D721Med (cell line): ENCODE data around the gene MEGF6.

ENCODE experiments used
- DNase-seq: peaks from one replicate; pipeline ENCODE4 v3.0.0; 2011; ENCODE audit warnings: low spot score; ENCODE audit not compliant: insufficient read length
- FAIRE-seq: peaks from 2 replicates; lab custom pipeline; 2011; peaks lifted over from hg19 to GRCh38; lab: Jason Lieb, UNC
- CTCF ChIP-seq: IDR thresholded peaks from 2 replicates; pipeline ENCODE4 v1.5.1; 2012; ENCODE audit warnings: mild to moderate bottlenecking, control low read depth; ENCODE audit not compliant: insufficient read depth; ENCODE audit errors: missing control alignments

MEGF6 gene

GRCh38 chr1:3543076-3544039 lies 68.0 kb downstream of the MEGF6 start:
- FAIRE-seq (no peak), DNase-seq (no peak)
- TF ChIP-seq CTCF: no peak

- DNase-seq (no peak), FAIRE-seq (no peak)
- no peak for TF ChIP-seq CTCF
These were observed 68.6 kb downstream of the MEGF6 start for GRCh38 chr1:3542676-3543075.

GRCh38 chr1:3541936-3542335 lies 69.4 kb downstream of the MEGF6 start:
- TF ChIP-seq CTCF: no peak
- no peak for FAIRE-seq

GRCh38 chr1:3541465-3541864 lies 69.8 kb downstream of the MEGF6 start:
- DNase-seq (no peak), FAIRE-seq (no peak)
- TF ChIP-seq CTCF: no peak

More at GRCh38 chr1:3541936-3542335, 69.4 kb downstream of the MEGF6 start:
- no peak for DNase-seq

- no peak for FAIRE-seq
- TF ChIP-seq CTCF: no peak
These were observed 70.4 kb downstream of the MEGF6 start for GRCh38 chr1:3540876-3541275.

GRCh38 chr1:3539707-3540425 lies 71.4 kb downstream of the MEGF6 start:
- DNase-seq: no peak
- no peak for TF ChIP-seq CTCF

More at GRCh38 chr1:3540876-3541275, 70.4 kb downstream of the MEGF6 start:
- no peak for DNase-seq

More at GRCh38 chr1:3539707-3540425, 71.4 kb downstream of the MEGF6 start:
- no peak for FAIRE-seq
